GM12874 (cell line): ENCODE results near the gene TOMM22.

Experiments used
- CTCF ChIP-seq: IDR thresholded peaks from 2 replicates; pipeline ENCODE4 v1.5.1; 2011; ENCODE audit warnings: low read depth, mild to moderate bottlenecking, control low read depth, low read length, moderate library complexity; ENCODE audit not compliant: insufficient read depth

Gene TOMM22

GRCh38 chr22:38684895-38685294 is 3.1 kb downstream of the TOMM22 start:
- TF ChIP-seq CTCF: no peak

GRCh38 chr22:38685761-38686160 is 4.0 kb downstream of the TOMM22 start:
- no peak for TF ChIP-seq CTCF

- TF ChIP-seq CTCF: no peak
Measured at GRCh38 chr22:38689651-38690050, 7.9 kb downstream of the TOMM22 start.

GRCh38 chr22:38694049-38694448 is 12.3 kb downstream of the TOMM22 start:
- TF ChIP-seq CTCF: no peak

GRCh38 chr22:38694940-38695339 is 13.2 kb downstream of the TOMM22 start:
- TF ChIP-seq CTCF: no peak

- no peak for TF ChIP-seq CTCF
Measured at GRCh38 chr22:38696606-38697424, 15.1 kb downstream of the TOMM22 start.

- no peak for TF ChIP-seq CTCF
Measured at GRCh38 chr22:38697425-38698089, 15.8 kb downstream of the TOMM22 start.
